Activated CD4-positive, alpha-beta memory T cell treated with anti-CD3 and anti-CD28 coated beads, Interleukin-2, amount 10 ng/mL, durations not matched to agents 7 days and 5 days (primary cell): Measurements from ENCODE around the gene LAMB3. TPM values are rescaled to one million over a fixed set of nuclear protein-coding genes. Genes with fewer than 3 reads are reported as not detected.

ENCODE experiments used
- CTCF ChIA-PET: fragments of 350-600 bp; sonication (Branson Sonifier 250); formaldehyde crosslinking; loops from one replicate; lab custom pipeline; 2021; ENCODE audit warnings: antibody characterized with exemption, inconsistent platforms; lab: Charles Lee
- POLR2A ChIA-PET: fragments of 350-600 bp; sonication (Branson Sonifier 250); formaldehyde crosslinking; loops from one replicate; lab custom pipeline; 2021; ENCODE audit warnings: antibody characterized with exemption; lab: Charles Lee
- DNase-seq: peaks from one replicate; pipeline ENCODE4 v3.0.0-alpha.2; 2020
- H3K27ac Mint-ChIP-seq: one replicate; pipeline ENCODE4 v1.8.0; 2021; ENCODE audit warnings: mild to moderate bottlenecking, mixed read lengths
- H3K27me3 Mint-ChIP-seq: one replicate; pipeline ENCODE4 v1.8.0; 2021; ENCODE audit warnings: mixed read lengths
- H3K36me3 Mint-ChIP-seq: one replicate; pipeline ENCODE4 v1.8.0; 2021; ENCODE audit warnings: low read depth, mixed read lengths
- H3K4me1 Mint-ChIP-seq: one replicate; pipeline ENCODE4 v1.8.0; 2021; ENCODE audit warnings: mixed read lengths
- H3K4me3 Mint-ChIP-seq: one replicate; pipeline ENCODE4 v1.8.0; 2021; ENCODE audit warnings: mild to moderate bottlenecking, mixed read lengths
- H3K9me3 Mint-ChIP-seq: one replicate; pipeline ENCODE4 v1.8.0; 2021; ENCODE audit warnings: mixed read lengths
- total RNA-seq, 2 experiments: library from RNA; stranded (reverse); gene quantifications; one replicate each; pipeline ENCODE4 v1.2.3, GENCODE V29; 2021

The LAMB3 gene
- total RNA-seq, 2 experiments from 2014 or later, result 4.2 to 4.4 TPM

GRCh38 chr1:209576392-209577197 lies 75.6 kb downstream of the LAMB3 start:
- CTCF ChIA-PET, result interaction anchor here (0.7 to 3.9 kb wide), 23 partner anchors 9 to 283 kb away, joined by 3 to 33 read pairs (median 5); partner anchors contain the start of gene TRAF3IP3
- H3K9me3 Mint-ChIP-seq, result no peaks in the 10 kb centered on the region
- H3K27me3 Mint-ChIP-seq, result peaks cover 26% of the 10 kb centered on the region
- DNase-seq, result peak; percentile 74
- H3K4me3 Mint-ChIP-seq, result no peak overlapping the region
- no peaks in the 10 kb centered on the region for H3K36me3 Mint-ChIP-seq
- no peak overlapping the region for H3K27ac Mint-ChIP-seq
- no peaks in the 10 kb centered on the region for H3K4me1 Mint-ChIP-seq
- POLR2A ChIA-PET, result no interaction called here

- ChIA-PET CTCF (interaction anchor here (1.3 to 1.8 kb wide), 6 partner anchors 10 to 215 kb away, joined by 4 to 8 read pairs (median 5); no protein-coding TSS in a partner anchor), POLR2A (no interaction called here)
- H3K27ac Mint-ChIP-seq, result no peak overlapping the region
- H3K27me3 Mint-ChIP-seq, result peaks cover 38% of the 10 kb centered on the region
- no peak for DNase-seq
- H3K9me3 Mint-ChIP-seq, result no peaks in the 10 kb centered on the region
- peaks cover 9% of the 10 kb centered on the region for H3K4me1 Mint-ChIP-seq
- H3K4me3 Mint-ChIP-seq, result no peak overlapping the region
- no peaks in the 10 kb centered on the region for H3K36me3 Mint-ChIP-seq
These were observed 81.5 kb downstream of the LAMB3 start for GRCh38 chr1:209570743-209571142.

- H3K27ac Mint-ChIP-seq, result no peak overlapping the region
- peak overlapping the region; percentile 7 for H3K4me3 Mint-ChIP-seq
- no peaks in the 10 kb centered on the region for H3K9me3 Mint-ChIP-seq
- DNase-seq, result peak; percentile 77
- ChIA-PET CTCF (interaction anchor here (0.6 to 3.2 kb wide), 35 partner anchors 9 to 258 kb away, joined by 3 to 39 read pairs (median 5); partner anchors contain the start of genes CAMK1G and UTP25), POLR2A (interaction anchor here (0.6 to 1.0 kb wide), 3 partner anchors 140 to 196 kb away, joined by 3 to 4 read pairs (median 3); no protein-coding TSS in a partner anchor)
- H3K4me1 Mint-ChIP-seq, result peaks cover 9% of the 10 kb centered on the region
- no peaks in the 10 kb centered on the region for H3K36me3 Mint-ChIP-seq
- H3K27me3 Mint-ChIP-seq, result peaks cover 37% of the 10 kb centered on the region
These were observed 82.6 kb downstream of the LAMB3 start for GRCh38 chr1:209569455-209570207.

GRCh38 chr1:209567698-209568175 lies 84.5 kb downstream of the LAMB3 start:
- H3K36me3 Mint-ChIP-seq, result no peaks in the 10 kb centered on the region
- no peak overlapping the region for H3K27ac Mint-ChIP-seq
- no peak overlapping the region for H3K4me3 Mint-ChIP-seq
- CTCF ChIA-PET, result interaction anchor here (0.6 to 4.0 kb wide), 20 partner anchors 8 to 366 kb away, joined by 3 to 39 read pairs (median 4); partner anchors contain the start of genes HSD11B1 and TRAF3IP3
- H3K9me3 Mint-ChIP-seq, result no peaks in the 10 kb centered on the region
- POLR2A ChIA-PET, result no interaction called here
- peaks cover 9% of the 10 kb centered on the region for H3K4me1 Mint-ChIP-seq
- no peak for DNase-seq
- H3K27me3 Mint-ChIP-seq, result peaks cover 32% of the 10 kb centered on the region

- POLR2A ChIA-PET, result no interaction called here
- H3K4me3 Mint-ChIP-seq, result no peak overlapping the region
- CTCF ChIA-PET, result interaction anchor here (0.5 to 4.0 kb wide), 37 partner anchors 10 to 364 kb away, joined by 3 to 33 read pairs (median 4); partner anchors contain the start of gene HSD11B1
These were observed 86.2 kb downstream of the LAMB3 start for GRCh38 chr1:209565759-209566678.

More at GRCh38 chr1:209565759-209566678, 86.2 kb downstream of the LAMB3 start:
- no peak overlapping the region for H3K27ac Mint-ChIP-seq
- no peaks in the 10 kb centered on the region for H3K9me3 Mint-ChIP-seq
- peaks cover 9% of the 10 kb centered on the region for H3K4me1 Mint-ChIP-seq
- peak; percentile 79 for DNase-seq
- H3K36me3 Mint-ChIP-seq, result no peaks in the 10 kb centered on the region
- H3K27me3 Mint-ChIP-seq, result peaks cover 21% of the 10 kb centered on the region

Other genes starting within 250 kb of the LAMB3 start
- not detected for gene CAMK1G, start 68.7 kb downstream of the LAMB3 start, total RNA-seq
- gene G0S2, start 23.0 kb upstream of the LAMB3 start, total RNA-seq, result 1 to 10 TPM; 7.3 to 7.6 TPM
- gene HSD11B1, start 52.4 kb upstream of the LAMB3 start, total RNA-seq, result 10 to 100 TPM in 1 of 2 experiments, 1 to 10 TPM in 1; 8.7 to 11.4 TPM
- gene TRAF3IP3, start 103.6 kb upstream of the LAMB3 start, total RNA-seq, result 100 to 1,000 TPM; 421 to 422 TPM
- 1 to 10 TPM; 2.1 to 2.2 TPM for gene C1orf74, start 132.1 kb upstream of the LAMB3 start, total RNA-seq
- gene IRF6, start 153.7 kb upstream of the LAMB3 start, total RNA-seq, result under 1 TPM; 0.10 to 0.25 TPM
- gene UTP25, start 175.5 kb upstream of the LAMB3 start, total RNA-seq, result 1 to 10 TPM; 5.7 to 5.8 TPM